ENCODE measurements around the gene KCNK6. TPM values are rescaled to one million over a fixed set of nuclear protein-coding genes. Genes with fewer than 3 reads are reported as not detected.

Gene KCNK6
- total RNA-seq, 6 experiments from 2014 or later, result 1.1 to 3.1 (median 2.2) TPM

- no peaks in the 10 kb centered on the region for H3K36me3 ChIP-seq
- H3K4me3 ChIP-seq, result no peak overlapping the region
- no peaks in the 10 kb centered on the region for H3K9me3 ChIP-seq
- no peak for TF ChIP-seq POLR2A (IDR thresholded peaks at IDR 0.05)
- TF ChIP-seq CTCF (IDR thresholded peaks at IDR 0.05), result no peak
- no peak for ATAC-seq
- no peak for DNase-seq
- 77% methylated on average over 5 of the region's 5 CpGs for WGBS (ENCODE audit: insufficient coverage, low coverage, low lambda C conversion rate, missing lambda C conversion rate)
- H3K4me1 ChIP-seq, result peaks cover 0 to 3% (median 0%) of the 10 kb centered on the region in 4 donors
- peak overlapping the region in 1 of 3 donors; percentile 13 for H3K27ac ChIP-seq
- H3K27me3 ChIP-seq, result no peaks in the 10 kb centered on the region
- intact Hi-C loops (cut with DNase I), result no loop called here
Observed at GRCh38 chr19:38285567-38285966, 34.1 kb upstream of the KCNK6 start.

- no peak for TF ChIP-seq CTCF (IDR thresholded peaks at IDR 0.05)
- TF ChIP-seq POLR2A (IDR thresholded peaks at IDR 0.05), result no peak
- intact Hi-C loops (cut with DNase I), result no loop called here
Observed at GRCh38 chr19:38287604-38288003, 32.0 kb upstream of the KCNK6 start.

GRCh38 chr19:38288123-38288855, 31.4 kb upstream of the KCNK6 start:
- intact Hi-C loops (cut with DNase I), result no loop called here
- ATAC-seq, result no peak
- no peak for TF ChIP-seq POLR2A (IDR thresholded peaks at IDR 0.05)
- TF ChIP-seq CTCF (IDR thresholded peaks at IDR 0.05), result no peak
- H3K27ac ChIP-seq, result no peak overlapping the region
- H3K36me3 ChIP-seq, result no peaks in the 10 kb centered on the region
- no peaks in the 10 kb centered on the region for H3K9me3 ChIP-seq
- peaks cover 0 to 3% (median 0%) of the 10 kb centered on the region in 4 donors for H3K4me1 ChIP-seq
- DNase-seq, result no peak
- no peak overlapping the region for H3K4me3 ChIP-seq
- H3K27me3 ChIP-seq, result no peaks in the 10 kb centered on the region
- 75% methylated on average over 7 of the region's 16 CpGs for WGBS (ENCODE audit: insufficient coverage, low coverage, low lambda C conversion rate, missing lambda C conversion rate)

More at GRCh38 chr19:38287604-38288003, 32.0 kb upstream of the KCNK6 start:
- H3K27ac ChIP-seq, result no peak overlapping the region
- ATAC-seq (peak in 3 of 4 donors; percentile 27 to 65 (median 43)), DNase-seq (no peak)
- no peaks in the 10 kb centered on the region for H3K9me3 ChIP-seq
- H3K4me3 ChIP-seq, result no peak overlapping the region
- H3K27me3 ChIP-seq, result no peaks in the 10 kb centered on the region
- WGBS (ENCODE audit: insufficient coverage, low coverage, low lambda C conversion rate, missing lambda C conversion rate), result 77% methylated on average over 9 of the region's 9 CpGs
- H3K36me3 ChIP-seq, result no peaks in the 10 kb centered on the region
- H3K4me1 ChIP-seq, result peaks cover 0 to 3% (median 0%) of the 10 kb centered on the region in 4 donors

GRCh38 chr19:38289955-38290354, 29.7 kb upstream of the KCNK6 start:
- intact Hi-C loops (cut with DNase I), result no loop called here
- ATAC-seq, result no peak
- DNase-seq, result no peak
- Histone ChIP-seq H3K9me3 (no peaks in the 10 kb centered on the region), H3K4me3 (no peak overlapping the region), H3K4me1 (peaks cover 0 to under 1% (median 0%) of the 10 kb centered on the region in 4 donors), H3K27ac (no peak overlapping the region), H3K27me3 (no peaks in the 10 kb centered on the region), H3K36me3 (no peaks in the 10 kb centered on the region)
- TF ChIP-seq POLR2A (IDR thresholded peaks at IDR 0.05), result no peak
- TF ChIP-seq CTCF (IDR thresholded peaks at IDR 0.05), result no peak
- 94% methylated on average over 10 of the region's 15 CpGs for WGBS (ENCODE audit: insufficient coverage, low coverage, low lambda C conversion rate, missing lambda C conversion rate)
